GM12873 (cell line): ENCODE results near the gene OR6B3.

Experiments
- CTCF ChIP-seq: IDR thresholded peaks from 2 replicates; pipeline ENCODE4 v1.5.1; 2012; ENCODE audit warnings: low read depth, mild to moderate bottlenecking, moderate library complexity, low read length, control low read depth; ENCODE audit not compliant: insufficient read depth; ENCODE audit errors: missing control alignments

The OR6B3 gene

DNA sequence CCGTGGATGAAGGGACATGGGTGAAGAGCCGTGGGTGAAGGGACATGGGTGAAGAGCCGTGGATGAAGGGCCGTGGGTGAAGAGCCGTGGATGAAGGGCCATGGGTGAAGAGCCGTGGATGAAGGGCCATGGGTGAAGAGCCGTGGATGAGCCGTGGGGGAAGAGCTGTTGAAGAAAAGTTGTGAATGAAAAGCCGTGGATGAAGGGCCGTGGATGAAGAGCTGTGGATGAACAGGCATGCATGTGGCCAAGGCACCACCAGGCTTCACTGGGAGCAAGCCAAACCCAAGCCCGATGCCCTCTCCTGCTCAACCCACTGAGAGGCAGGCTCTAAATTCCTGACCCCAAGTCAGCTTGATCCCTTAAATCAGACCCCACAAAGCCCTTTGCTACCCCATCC lies 10.6 kb downstream of the OR6B3 start:
- TF ChIP-seq CTCF = no peak

DNA sequence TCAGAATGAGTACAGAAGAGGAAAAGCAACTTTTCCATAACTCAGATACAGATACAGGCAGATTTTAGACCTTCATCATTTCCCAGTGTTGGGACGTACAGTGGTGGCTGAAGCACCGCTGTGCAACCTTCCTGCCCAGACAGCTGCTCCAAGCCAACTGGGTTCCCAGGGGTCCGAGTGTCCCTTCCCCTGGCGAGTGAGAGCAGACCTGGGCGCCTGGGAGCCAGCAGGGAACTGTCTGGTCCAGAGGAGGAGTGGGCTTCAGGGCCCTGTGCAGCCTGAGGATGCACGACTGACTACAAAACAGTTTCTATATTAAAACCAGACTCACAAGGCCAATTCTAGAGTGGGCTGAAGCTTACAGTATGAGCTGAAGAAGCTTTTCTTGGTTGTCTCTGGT lies 12.0 kb downstream of the OR6B3 start:
- no peak for TF ChIP-seq CTCF

DNA sequence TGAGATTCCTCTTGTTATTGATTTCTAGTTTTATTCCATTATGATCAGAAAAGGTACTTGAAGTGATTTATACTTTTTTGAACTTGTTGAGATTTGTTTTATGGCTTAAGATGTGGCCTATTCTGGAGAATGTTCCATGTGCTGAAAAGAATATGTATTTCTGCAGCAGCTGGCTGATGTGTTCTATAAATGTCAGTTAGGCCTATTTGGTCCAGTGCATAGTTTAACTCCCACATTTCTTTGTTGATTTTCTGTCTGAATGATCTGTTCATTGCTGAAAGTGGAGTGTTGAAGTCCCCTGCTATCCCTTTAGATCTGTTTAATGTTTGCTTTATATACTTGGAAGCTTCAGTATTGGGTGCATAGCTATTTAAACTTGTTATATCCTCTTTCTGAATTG lies 16.0 kb downstream of the OR6B3 start:
- TF ChIP-seq CTCF = no peak

GRCh38 chr2:240033330-240033678 lies 20.0 kb downstream of the OR6B3 start:
- TF ChIP-seq CTCF = no peak

DNA sequence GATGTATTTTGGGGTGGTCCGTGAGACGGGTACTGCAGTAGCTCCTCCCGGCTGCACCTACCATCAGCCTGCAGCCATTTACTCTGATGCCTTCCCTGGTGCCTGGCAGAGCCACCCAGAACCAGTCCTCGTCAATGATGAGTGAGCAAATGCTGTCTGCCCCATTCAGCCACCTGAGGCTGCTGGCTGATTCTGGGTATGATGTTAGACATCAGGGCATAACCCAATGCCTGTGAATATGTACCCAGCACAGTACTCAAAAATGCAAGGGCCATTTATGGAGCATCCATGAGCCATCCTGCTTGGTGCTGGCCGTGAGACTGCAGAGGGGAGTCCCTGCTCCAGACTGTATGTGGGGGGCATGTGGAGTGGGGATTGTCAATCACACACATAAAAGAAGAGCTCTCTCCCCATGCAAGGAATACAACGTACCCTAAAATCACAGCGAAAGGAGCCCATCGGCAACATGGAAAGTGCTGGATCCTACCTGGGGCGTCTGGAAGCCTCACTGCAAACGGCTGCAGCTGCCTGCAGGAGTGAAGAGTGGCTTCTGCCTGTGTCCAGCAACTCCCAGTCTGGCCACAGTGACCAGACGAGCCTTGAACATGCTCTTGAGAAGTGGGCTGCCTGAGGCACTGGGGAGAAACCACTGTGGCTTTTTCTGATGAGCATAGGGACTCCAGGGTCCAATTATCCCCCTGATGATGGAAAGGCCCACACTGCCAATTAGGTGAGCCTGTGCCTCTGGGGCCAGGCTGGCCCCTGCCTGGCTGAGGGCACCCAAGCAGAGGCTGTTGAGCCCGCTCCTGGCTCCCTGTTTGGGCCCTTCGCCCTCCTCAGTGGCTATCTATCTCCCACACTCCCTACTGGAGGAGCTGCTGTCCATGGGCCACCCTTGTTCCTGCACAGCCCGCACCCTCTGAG lies 20.7 kb downstream of the OR6B3 start:
- TF ChIP-seq CTCF = no peak

DNA sequence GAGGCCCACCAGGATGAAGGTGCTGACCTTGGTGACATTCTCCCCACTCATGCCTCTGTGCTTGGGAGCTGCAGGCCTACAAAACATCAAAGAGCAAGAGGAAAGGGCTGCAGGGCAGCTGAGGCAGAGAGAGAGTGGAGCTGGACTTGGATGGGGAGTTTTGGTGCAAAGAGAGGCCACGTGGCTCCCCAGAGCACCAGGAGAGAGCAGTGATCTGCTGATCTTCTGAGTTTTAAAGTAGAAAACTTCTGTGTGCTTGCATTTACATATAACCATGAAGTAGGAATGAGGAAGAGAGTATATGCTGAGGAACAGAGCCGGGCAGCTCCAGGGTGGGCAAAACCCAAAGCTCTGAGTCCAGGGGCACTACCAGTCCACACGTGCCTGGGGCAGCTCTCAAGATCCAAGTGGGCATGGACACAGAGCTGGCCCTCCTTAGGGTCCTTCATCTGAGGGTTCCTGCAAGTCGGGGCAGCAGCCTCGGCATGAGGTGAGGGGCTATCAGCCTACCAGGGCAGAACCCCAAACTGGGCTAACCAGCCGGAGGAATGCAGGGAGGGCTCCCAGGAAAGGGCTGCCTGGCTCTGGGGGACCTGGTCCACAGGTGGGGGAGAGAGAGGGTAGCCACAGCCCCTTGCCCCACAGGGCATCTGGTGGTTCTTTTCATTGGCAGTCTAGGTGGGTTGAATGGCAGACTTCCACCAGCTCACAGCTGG lies 22.8 kb downstream of the OR6B3 start, which contains the start of gene OR6B2:
TSS of gene OR6B2 (minus strand) at position 51 of the 716 bp plus-strand sequence. CDS start at position 51, 0 bp downstream.
- no peak for TF ChIP-seq CTCF

GRCh38 chr2:240024766-240025165 lies 28.6 kb downstream of the OR6B3 start:
- no peak for TF ChIP-seq CTCF
